Calu3 (cell line): Measurements from ENCODE around the gene A3GALT2. TPM values are rescaled to one million over a fixed set of nuclear protein-coding genes. Genes with fewer than 3 reads are reported as not detected.

Experiments used
- BruUV-seq: library from RNA; stranded (reverse); fragments of 400-500 nt; replicated peaks from 2 replicates; lab custom pipeline; 2021; lab: Mats Ljungman, UMichigan
- CTCF ChIA-PET: fragments of 300-600 bp; sonication (Branson Sonifier 250); formaldehyde crosslinking; loops from one replicate; lab custom pipeline; 2022; ENCODE audit warnings: antibody characterized with exemption; lab: Charles Lee
- DNase-seq: peaks from one replicate; pipeline ENCODE4 v3.0.0; 2022
- H3K27ac Mint-ChIP-seq: one replicate; pipeline ENCODE4 v1.8.0; 2022; ENCODE audit warnings: mixed read lengths; ENCODE audit not compliant: unreplicated experiment
- H3K27me3 Mint-ChIP-seq: one replicate; pipeline ENCODE4 v1.8.0; 2022; ENCODE audit warnings: mixed read lengths; ENCODE audit not compliant: unreplicated experiment
- H3K36me3 Mint-ChIP-seq: one replicate; pipeline ENCODE4 v1.8.0; 2022; ENCODE audit warnings: mild to moderate bottlenecking, moderate library complexity, mixed read lengths; ENCODE audit not compliant: insufficient read depth, unreplicated experiment
- H3K4me1 Mint-ChIP-seq: one replicate; pipeline ENCODE4 v1.8.0; 2022; ENCODE audit warnings: mild to moderate bottlenecking, low read depth, mixed read lengths; ENCODE audit not compliant: unreplicated experiment
- H3K4me3 Mint-ChIP-seq: one replicate; pipeline ENCODE4 v1.8.0; 2022; ENCODE audit warnings: mild to moderate bottlenecking, low read depth, moderate library complexity, mixed read lengths; ENCODE audit not compliant: unreplicated experiment
- H3K9me3 Mint-ChIP-seq: one replicate; pipeline ENCODE4 v1.8.0; 2022; ENCODE audit warnings: low read depth, mixed read lengths; ENCODE audit not compliant: unreplicated experiment
- intact Hi-C: fragments of 100-400 bp; cut with micrococcal nuclease; formaldehyde crosslinking; loops from one replicate; pipeline ENCODE4 v1.10.0; 2022; ENCODE audit not compliant: unreplicated experiment
- microRNA-seq: library from miRNA; unstranded; fragments of <30 nt; microRNA quantifications from one replicate; pipeline ENCODE4 v1.2.0, GENCODE V29; 2022
- total RNA-seq: library from RNA; stranded (reverse); gene quantifications from 2 replicates; pipeline ENCODE4 v1.2.3, GENCODE V29; 2022
- TF ChIP-seq, protein P1 (sequence below): fragments of 200-600 bp; IDR thresholded peaks from one replicate; pipeline ENCODE4 v1.8.0; 2022; ENCODE audit warnings: antibody characterized with exemption; ENCODE audit not compliant: unreplicated experiment

Gene A3GALT2
- total RNA-seq, 1 experiment from 2014 or later: not detected

GRCh38 chr1:33257207-33257771 lies 63.6 kb downstream of the A3GALT2 start:
- peak overlapping the region; percentile 87 for H3K4me3 Mint-ChIP-seq
- no peaks in the 10 kb centered on the region for H3K9me3 Mint-ChIP-seq
- DNase-seq: no peak
- TF ChIP-seq, protein P1, sequence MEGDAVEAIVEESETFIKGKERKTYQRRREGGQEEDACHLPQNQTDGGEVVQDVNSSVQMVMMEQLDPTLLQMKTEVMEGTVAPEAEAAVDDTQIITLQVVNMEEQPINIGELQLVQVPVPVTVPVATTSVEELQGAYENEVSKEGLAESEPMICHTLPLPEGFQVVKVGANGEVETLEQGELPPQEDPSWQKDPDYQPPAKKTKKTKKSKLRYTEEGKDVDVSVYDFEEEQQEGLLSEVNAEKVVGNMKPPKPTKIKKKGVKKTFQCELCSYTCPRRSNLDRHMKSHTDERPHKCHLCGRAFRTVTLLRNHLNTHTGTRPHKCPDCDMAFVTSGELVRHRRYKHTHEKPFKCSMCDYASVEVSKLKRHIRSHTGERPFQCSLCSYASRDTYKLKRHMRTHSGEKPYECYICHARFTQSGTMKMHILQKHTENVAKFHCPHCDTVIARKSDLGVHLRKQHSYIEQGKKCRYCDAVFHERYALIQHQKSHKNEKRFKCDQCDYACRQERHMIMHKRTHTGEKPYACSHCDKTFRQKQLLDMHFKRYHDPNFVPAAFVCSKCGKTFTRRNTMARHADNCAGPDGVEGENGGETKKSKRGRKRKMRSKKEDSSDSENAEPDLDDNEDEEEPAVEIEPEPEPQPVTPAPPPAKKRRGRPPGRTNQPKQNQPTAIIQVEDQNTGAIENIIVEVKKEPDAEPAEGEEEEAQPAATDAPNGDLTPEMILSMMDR: no peak
- peaks cover 25% of the 10 kb centered on the region for H3K4me1 Mint-ChIP-seq
- intact Hi-C loops: no loop called here
- CTCF ChIA-PET: no interaction called here
- peak overlapping the region; percentile 78 for H3K27ac Mint-ChIP-seq
- peaks cover 23% of the 10 kb centered on the region for H3K36me3 Mint-ChIP-seq
- TSS peak; percentile 74 for BruUV-seq
- no peaks in the 10 kb centered on the region for H3K27me3 Mint-ChIP-seq

Small RNA genes lying within 50 kb of the gene (microRNA-seq; reads per million reads assigned to microRNA genes)
- gene MIR3605: 16.5 reads per million, percentile 41 among the genes with 10 or more reads in this experiment

Other genes with a start within 250 kb of the A3GALT2 start
- 3.3 and 3.6 TPM in 2 replicates for gene AZIN2, start 239.9 kb downstream of the A3GALT2 start, total RNA-seq
- gene TRIM62, start 139.1 kb downstream of the A3GALT2 start, total RNA-seq: 6.9 and 8.8 TPM in 2 replicates
- gene ZNF362, start 64.6 kb downstream of the A3GALT2 start, total RNA-seq: 28.2 and 29.5 TPM in 2 replicates
- 54.2 and 59.5 TPM in 2 replicates for gene PHC2, start 110.0 kb upstream of the A3GALT2 start, total RNA-seq
- gene ZSCAN20, start 151.5 kb upstream of the A3GALT2 start, total RNA-seq: 6.6 and 8.2 TPM in 2 replicates